IPS-18c (cell line): ENCODE results near the gene PAM.

ENCODE experiments used
- H3K4me3 ChIP-seq: 2 replicates; pipeline ENCODE4 v1.7.0; 2013; ENCODE audit warnings: low read depth, mild to moderate bottlenecking, low read length, moderate library complexity; ENCODE audit not compliant: insufficient read depth
- H3K9me3 ChIP-seq: one replicate; pipeline ENCODE4 v1.6.1; 2013; ENCODE audit warnings: mild to moderate bottlenecking, low read length, moderate library complexity; ENCODE audit not compliant: control insufficient read depth, insufficient read depth

PAM gene

GRCh38 chr5:102794677-102795331, 39.7 kb downstream of the PAM start:
- no peak overlapping the region for H3K4me3 ChIP-seq
- H3K9me3 ChIP-seq = no peaks in the 10 kb centered on the region

- Histone ChIP-seq H3K4me3 (no peak overlapping the region), H3K9me3 (no peaks in the 10 kb centered on the region)
These were observed 40.4 kb downstream of the PAM start for GRCh38 chr5:102795526-102795925.

- H3K4me3 ChIP-seq = no peak overlapping the region
- H3K9me3 ChIP-seq = no peaks in the 10 kb centered on the region
These were observed 40.9 kb downstream of the PAM start for GRCh38 chr5:102796009-102796408.

- H3K9me3 ChIP-seq = no peaks in the 10 kb centered on the region
- H3K4me3 ChIP-seq = no peak overlapping the region
These were observed 41.4 kb downstream of the PAM start for GRCh38 chr5:102796498-102796897.

GRCh38 chr5:102797322-102797884, 42.3 kb downstream of the PAM start:
- Histone ChIP-seq H3K4me3 (no peak overlapping the region), H3K9me3 (no peaks in the 10 kb centered on the region)

GRCh38 chr5:102798104-102798785, 43.1 kb downstream of the PAM start:
- no peaks in the 10 kb centered on the region for H3K9me3 ChIP-seq
- no peak overlapping the region for H3K4me3 ChIP-seq

GRCh38 chr5:102799017-102799416, 43.9 kb downstream of the PAM start:
- no peaks in the 10 kb centered on the region for H3K9me3 ChIP-seq
- no peak overlapping the region for H3K4me3 ChIP-seq

- Histone ChIP-seq H3K9me3 (no peaks in the 10 kb centered on the region), H3K4me3 (no peak overlapping the region)
These were observed 45.3 kb downstream of the PAM start for GRCh38 chr5:102800427-102800826.

GRCh38 chr5:102801371-102801770, 46.3 kb downstream of the PAM start:
- Histone ChIP-seq H3K9me3 (no peaks in the 10 kb centered on the region), H3K4me3 (no peak overlapping the region)

- Histone ChIP-seq H3K9me3 (no peaks in the 10 kb centered on the region), H3K4me3 (no peak overlapping the region)
These were observed 47.8 kb downstream of the PAM start for GRCh38 chr5:102802708-102803458.

- H3K4me3 ChIP-seq = no peak overlapping the region
- H3K9me3 ChIP-seq = no peaks in the 10 kb centered on the region
These were observed 52.9 kb downstream of the PAM start for GRCh38 chr5:102807878-102808502.

GRCh38 chr5:102809033-102809432, 53.9 kb downstream of the PAM start:
- no peak overlapping the region for H3K4me3 ChIP-seq
- no peaks in the 10 kb centered on the region for H3K9me3 ChIP-seq

- Histone ChIP-seq H3K4me3 (no peak overlapping the region), H3K9me3 (no peaks in the 10 kb centered on the region)
These were observed 56.9 kb downstream of the PAM start for GRCh38 chr5:102811972-102812371.

GRCh38 chr5:102813740-102814139, 58.6 kb downstream of the PAM start:
- H3K4me3 ChIP-seq = no peak overlapping the region
- no peaks in the 10 kb centered on the region for H3K9me3 ChIP-seq

GRCh38 chr5:102815084-102815483, 60.0 kb downstream of the PAM start:
- no peak overlapping the region for H3K4me3 ChIP-seq
- H3K9me3 ChIP-seq = no peaks in the 10 kb centered on the region

- H3K9me3 ChIP-seq = no peaks in the 10 kb centered on the region
- no peak overlapping the region for H3K4me3 ChIP-seq
These were observed 60.6 kb downstream of the PAM start for GRCh38 chr5:102815540-102816332.

GRCh38 chr5:102818345-102818744, 63.2 kb downstream of the PAM start:
- H3K4me3 ChIP-seq = no peak overlapping the region

More at GRCh38 chr5:102818345-102818744, 63.2 kb downstream of the PAM start:
- no peaks in the 10 kb centered on the region for H3K9me3 ChIP-seq
